ENCODE data around the gene RBMS1.

The RBMS1 gene

GRCh38 chr2:160295519-160296207, 197.9 kb downstream of the RBMS1 start:
- no peak for DNase-seq

- no peak for DNase-seq
Observed at GRCh38 chr2:160294889-160295288, 198.7 kb downstream of the RBMS1 start.

- DNase-seq = peak; percentile 78
Observed at GRCh38 chr2:160294339-160294803, 199.2 kb downstream of the RBMS1 start.

DNA sequence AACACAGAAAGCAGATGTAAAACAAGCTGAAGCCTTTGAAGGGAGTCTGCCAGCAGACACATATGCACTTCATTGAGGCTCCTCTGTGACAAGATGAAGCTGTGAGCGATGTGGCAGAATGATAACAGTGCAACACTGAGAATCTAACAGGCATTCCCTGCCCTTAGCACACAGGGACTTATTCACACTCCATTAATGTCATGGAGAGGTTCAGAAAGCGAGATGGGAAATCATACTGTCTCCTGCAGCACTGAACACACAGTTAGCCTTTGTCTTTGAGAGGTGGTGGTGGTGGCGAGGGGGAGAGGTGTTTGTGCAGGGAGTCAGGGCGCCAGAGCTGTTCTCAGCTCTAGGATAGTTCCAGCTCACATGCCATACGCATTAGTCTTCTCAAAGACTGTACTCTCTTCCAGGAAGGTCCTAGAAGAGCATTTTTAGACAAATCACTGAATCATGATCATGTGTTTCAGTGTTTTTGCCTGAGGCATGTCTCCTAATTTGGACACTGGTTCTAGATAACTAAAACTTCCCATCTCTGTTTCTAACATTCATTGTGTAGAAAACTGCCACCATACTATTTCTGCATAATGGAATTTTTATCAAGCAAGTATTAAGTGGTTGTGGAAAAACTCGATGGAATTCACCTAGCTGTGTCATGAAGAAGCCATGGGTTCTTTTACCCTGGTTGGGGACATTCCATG, 200.1 kb downstream of the RBMS1 start:
- peak; percentile 92 for DNase-seq

DNA sequence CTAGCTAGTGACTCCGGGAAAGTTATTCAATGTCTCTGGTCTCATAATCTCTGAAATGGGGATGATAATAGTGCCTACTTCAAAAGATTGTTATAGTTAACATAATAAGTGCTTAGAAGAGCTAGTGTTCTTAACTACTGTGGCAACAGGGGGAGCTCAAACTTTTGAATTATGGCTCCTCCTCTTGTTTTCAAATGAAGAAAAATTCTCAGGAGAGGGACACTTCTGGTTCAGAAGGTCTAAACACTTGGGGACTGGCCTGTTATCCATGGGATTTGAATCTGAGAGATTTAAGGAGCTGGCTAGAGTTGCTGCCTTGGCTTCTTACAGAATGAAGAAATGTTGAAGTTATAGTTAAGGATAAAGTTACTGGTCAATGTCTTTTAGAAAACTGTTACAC, 201.4 kb downstream of the RBMS1 start:
- DNase-seq = no peak

GRCh38 chr2:160291382-160291781, 202.2 kb downstream of the RBMS1 start:
- DNase-seq = no peak

GRCh38 chr2:160290598-160290997, 203.0 kb downstream of the RBMS1 start:
- DNase-seq = no peak

DNA sequence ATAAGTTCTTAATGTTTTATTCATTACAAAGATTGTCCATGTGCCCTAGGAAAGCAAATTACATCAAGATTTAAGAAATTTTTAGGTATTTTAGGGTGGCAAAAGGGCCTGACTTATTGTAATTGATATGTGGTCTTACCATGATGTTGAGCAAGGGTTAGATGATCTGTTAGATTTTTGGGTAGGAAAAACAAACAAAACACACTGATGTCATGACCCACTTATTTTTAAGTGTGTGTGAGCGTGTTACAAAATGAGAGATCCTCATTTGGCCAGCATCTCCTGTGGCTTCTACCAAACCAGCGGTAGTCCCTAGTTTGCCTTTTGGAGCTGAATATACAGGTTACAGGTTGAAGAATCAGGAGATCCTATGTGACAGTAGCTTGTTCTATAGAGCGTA, 203.8 kb downstream of the RBMS1 start:
- no peak for DNase-seq

DNA sequence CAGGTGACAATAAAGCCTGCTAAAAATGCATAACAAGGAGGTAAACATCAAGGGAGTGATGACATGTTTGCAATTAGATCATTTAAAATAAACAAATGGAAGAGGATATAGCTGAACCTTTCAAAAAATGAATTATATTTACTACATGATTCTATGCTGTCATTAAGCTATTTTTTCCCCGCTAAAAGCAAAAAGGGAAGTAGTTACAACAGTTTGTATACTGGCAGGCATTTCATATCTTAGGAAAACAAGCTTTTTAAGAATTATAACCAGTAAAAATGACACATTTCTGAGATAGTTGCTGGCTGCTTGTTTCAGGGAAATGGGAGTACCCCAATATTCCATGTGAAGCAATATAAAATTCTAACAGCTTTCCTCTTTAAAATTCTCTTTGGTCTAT, 204.5 kb downstream of the RBMS1 start:
- no peak for DNase-seq

DNA sequence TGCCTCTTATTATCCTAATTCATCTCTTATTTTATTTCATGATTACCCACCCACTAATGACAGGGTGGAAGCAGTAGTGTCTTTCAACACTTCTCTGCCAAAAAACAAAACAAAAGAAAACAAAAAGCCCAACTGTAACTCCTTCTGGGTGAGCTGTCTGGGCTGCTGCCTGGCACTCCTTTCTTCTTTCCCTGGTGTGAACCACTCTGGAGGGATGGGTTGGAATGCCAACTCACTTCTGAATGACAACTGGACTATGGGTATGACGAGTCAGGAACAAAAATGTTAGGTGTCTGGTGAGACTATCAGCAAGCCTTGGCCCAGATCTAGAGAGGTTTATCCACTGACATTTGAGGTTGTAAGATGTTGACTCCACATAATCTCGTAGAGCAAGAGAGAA, 205.3 kb downstream of the RBMS1 start:
- DNase-seq = peak; percentile 54

DNA sequence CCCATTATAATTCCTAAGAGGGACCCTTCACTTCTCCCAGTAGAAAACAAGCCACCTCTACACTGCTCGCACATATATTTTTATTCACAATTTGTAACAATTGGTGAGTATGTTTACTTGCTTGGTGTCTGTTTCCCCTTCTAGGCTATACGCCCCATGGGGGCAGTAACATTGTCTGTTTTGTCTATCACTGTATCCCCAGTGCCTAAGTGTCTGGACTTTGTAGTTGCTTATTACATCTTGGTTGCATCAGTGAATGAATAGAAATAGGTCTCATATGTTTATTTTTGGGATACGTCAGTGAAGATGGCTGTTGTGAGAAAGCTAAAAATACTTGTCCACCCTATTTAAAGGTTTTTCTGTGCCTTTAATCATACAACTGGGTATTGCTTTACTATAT, 206.1 kb downstream of the RBMS1 start:
- DNase-seq = no peak

DNA sequence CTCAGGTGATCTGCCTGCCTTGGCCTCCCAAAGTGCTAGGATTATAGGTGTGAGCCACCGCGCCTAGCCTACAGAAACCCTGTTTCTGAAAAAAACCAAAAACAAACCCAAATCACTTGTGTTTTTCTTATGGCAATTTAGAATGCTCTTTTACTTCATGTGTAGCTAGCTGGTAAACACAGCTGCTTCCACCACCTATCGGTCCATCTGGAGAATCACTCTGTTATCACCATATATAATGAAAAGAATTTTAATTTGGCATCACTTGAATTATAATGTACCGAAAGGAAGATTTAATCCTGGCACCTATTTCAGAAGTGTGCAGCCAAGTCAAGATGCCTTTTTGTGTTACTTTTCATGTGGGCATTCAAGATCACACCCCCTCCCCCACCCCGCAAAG, 207.1 kb downstream of the RBMS1 start:
- DNase-seq = no peak

GRCh38 chr2:160283675-160284074, 209.9 kb downstream of the RBMS1 start:
- no peak for DNase-seq

- DNase-seq = peak; percentile 40
Observed at GRCh38 chr2:160282063-160282580, 211.5 kb downstream of the RBMS1 start.

- DNase-seq = no peak
Observed at GRCh38 chr2:160281213-160281612, 212.4 kb downstream of the RBMS1 start.

- peak; percentile 44 for DNase-seq
Observed at GRCh38 chr2:160279813-160280465, 213.7 kb downstream of the RBMS1 start.

GRCh38 chr2:160278879-160279177, 214.8 kb downstream of the RBMS1 start:
- no peak for DNase-seq

- DNase-seq = no peak
Observed at GRCh38 chr2:160278101-160278878, 215.3 kb downstream of the RBMS1 start.

DNA sequence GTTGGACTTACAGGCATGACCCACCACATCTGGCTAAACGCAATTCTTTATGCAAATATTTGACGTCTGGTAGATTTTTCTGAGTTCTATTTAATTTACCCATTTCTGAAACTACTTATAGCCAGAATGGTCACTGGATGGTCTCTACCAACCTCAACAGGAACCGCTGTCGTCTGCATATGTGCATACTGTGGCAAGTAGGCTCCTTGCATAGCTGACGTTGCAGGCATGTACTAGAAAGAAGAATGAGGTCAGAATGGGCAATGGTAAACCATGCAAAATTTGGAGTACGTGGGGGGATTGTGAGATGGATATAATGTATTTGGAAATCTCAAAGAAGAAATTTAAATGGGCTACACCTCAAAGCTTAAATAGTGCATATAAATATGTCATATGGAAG, 216.5 kb downstream of the RBMS1 start:
- no peak for DNase-seq

DNA sequence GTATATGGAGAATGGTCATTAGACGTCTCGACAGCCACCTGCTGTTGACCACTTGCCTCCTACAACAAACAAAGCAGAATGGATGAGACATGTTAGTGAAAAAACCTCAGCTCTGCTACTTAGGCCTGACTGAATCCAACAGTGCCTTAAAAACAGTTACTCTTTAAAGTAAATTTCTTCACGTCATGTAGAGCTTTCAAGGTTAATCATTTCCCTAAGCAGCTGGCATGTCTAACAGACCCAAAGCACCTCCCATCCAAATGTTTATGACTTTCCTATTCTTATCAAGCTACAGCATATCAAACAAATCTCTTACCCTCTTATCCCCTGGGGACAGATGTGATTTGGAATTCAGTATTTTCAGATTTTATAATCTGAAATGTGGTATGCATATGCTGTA, 218.0 kb downstream of the RBMS1 start:
- DNase-seq = no peak

DNA sequence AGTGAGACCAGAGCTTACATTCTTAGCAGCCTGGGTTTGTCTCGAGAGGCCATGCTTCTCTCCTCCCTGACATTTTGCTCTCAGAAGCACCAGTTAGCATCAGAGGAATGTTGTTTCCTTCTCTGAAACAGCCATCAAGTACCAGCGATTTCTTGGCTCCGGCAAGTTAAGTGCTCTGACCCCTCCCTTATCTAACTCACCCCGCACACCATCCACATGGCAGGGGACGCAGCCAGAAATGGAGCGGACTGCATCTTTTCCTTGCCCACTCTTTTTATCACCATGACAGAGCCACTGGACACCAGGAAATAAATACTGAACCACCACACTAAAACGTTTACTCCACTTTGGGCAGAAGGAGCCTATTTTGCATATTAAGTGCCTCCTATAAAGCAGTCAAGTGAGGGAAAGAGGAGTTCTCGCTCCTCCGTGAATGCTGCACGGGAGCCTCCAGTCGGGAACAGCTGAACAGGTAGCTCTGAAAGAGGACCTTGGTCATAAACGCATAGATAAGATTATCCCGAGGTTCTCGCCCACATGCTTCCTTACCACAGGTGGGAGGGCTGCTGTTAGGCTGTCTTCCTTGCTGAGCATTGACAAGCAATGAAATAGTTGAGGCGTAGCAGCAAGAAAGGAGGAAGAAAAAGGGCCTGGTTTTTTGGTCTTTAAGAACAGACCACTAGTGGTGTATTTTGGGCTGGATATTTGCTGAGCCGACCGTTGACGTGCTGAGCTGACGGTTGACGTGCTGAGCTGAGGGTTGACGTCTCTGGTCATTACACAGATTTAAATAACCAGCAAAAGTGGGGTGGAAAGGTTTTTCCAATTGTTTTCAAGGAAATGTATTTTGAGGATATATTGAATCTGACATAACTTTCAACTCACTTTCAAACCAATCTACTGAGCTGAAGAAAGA, 222.2 kb downstream of the RBMS1 start:
- DNase-seq = no peak

GRCh38 chr2:160270571-160271113, 223.0 kb downstream of the RBMS1 start:
- peak; percentile 81 for DNase-seq
